ENCODE measurements around the gene RASGRF1.

RASGRF1 gene

GRCh38 chr15:78951841-78952238 is 138.7 kb downstream of the RASGRF1 start:
- DNase-seq = peak; percentile 13

- DNase-seq = no peak
Observed at GRCh38 chr15:78950902-78951840, 139.4 kb downstream of the RASGRF1 start.

GRCh38 chr15:78950343-78950742 is 140.2 kb downstream of the RASGRF1 start:
- DNase-seq = no peak

GRCh38 chr15:78949461-78949860 is 141.1 kb downstream of the RASGRF1 start:
- DNase-seq = no peak

- no peak for DNase-seq
Observed at GRCh38 chr15:78947506-78947905, 143.1 kb downstream of the RASGRF1 start.

GRCh38 chr15:78946493-78946892 is 144.1 kb downstream of the RASGRF1 start:
- no peak for DNase-seq

GRCh38 chr15:78944669-78945407 is 145.7 kb downstream of the RASGRF1 start, which contains the start of gene CTSH:
TSS of gene CTSH (minus strand) at chr15:78945046. CDS start at chr15:78944981, 65 bp downstream.
- DNase-seq = peak; percentile 42

- DNase-seq = no peak
Observed at GRCh38 chr15:78944202-78944625, 146.4 kb downstream of the RASGRF1 start.

GRCh38 chr15:78943692-78944091 is 146.9 kb downstream of the RASGRF1 start:
- no peak for DNase-seq

- DNase-seq = no peak
Observed at GRCh38 chr15:78942741-78943140, 147.8 kb downstream of the RASGRF1 start.

- DNase-seq = no peak
Observed at GRCh38 chr15:78938658-78939488, 151.7 kb downstream of the RASGRF1 start.

- DNase-seq = no peak
Observed at GRCh38 chr15:78937132-78937739, 153.3 kb downstream of the RASGRF1 start.

- DNase-seq = no peak
Observed at GRCh38 chr15:78934655-78935023, 155.9 kb downstream of the RASGRF1 start.

- DNase-seq = no peak
Observed at GRCh38 chr15:78933823-78934654, 156.5 kb downstream of the RASGRF1 start.

- no peak for DNase-seq
Observed at GRCh38 chr15:78933187-78933822, 157.3 kb downstream of the RASGRF1 start.

GRCh38 chr15:78932258-78932808 is 158.2 kb downstream of the RASGRF1 start:
- DNase-seq = no peak

- no peak for DNase-seq
Observed at GRCh38 chr15:78931439-78932257, 158.9 kb downstream of the RASGRF1 start.

- no peak for DNase-seq
Observed at GRCh38 chr15:78930577-78931388, 159.8 kb downstream of the RASGRF1 start.

Measured in DMS79 treated with DMSO at 0.1 percent for 48 hours (cell line).